K562 (cell line): Measurements from ENCODE around the gene ACSM6. TPM values are rescaled to one million over a fixed set of nuclear protein-coding genes. Genes with fewer than 3 reads are reported as not detected.

Experiments
- HDAC8 ChIP-seq: fragments of 450-650 bp; IDR thresholded peaks from 2 replicates; pipeline ENCODE4 v1.6.1; 2016; ENCODE audit warnings: mild to moderate bottlenecking, missing genetic modification characterization, moderate library complexity, missing compliant biosample characterization
- RBM39 ChIP-seq: fragments of 200-400 bp; formaldehyde crosslinking; optimal IDR thresholded peaks from 2 replicates; pipeline ENCODE3; 2018; ENCODE audit warnings: low read depth, low read length
- ZNF584 ChIP-seq: fragments of 200-800 bp; sonication (Bioruptor generic); IDR thresholded peaks from 2 replicates; pipeline ENCODE4 v1.6.1; 2016; ENCODE audit warnings: low read depth, mild to moderate bottlenecking, missing genetic modification characterization, missing compliant biosample characterization
- polyA plus RNA-seq, 8 experiments: library from polyadenylated mRNA; depleted of rRNA in 4 of 8; stranded (reverse) in 5 of 8; unstranded in 3 of 8; fragments of >200 nt; fragmentation: Nextera tagmentation in 2 of 8; fragmentation: Illumina TruSeq in 1 of 8; extraction: Ambion mirVana in 2 of 8; extraction: Trizol in 1 of 8; gene quantifications; 2 replicates each; pipeline versions ENCODE4 v1.2.1 to v1.2.3, GENCODE V29; 2011 to 2014; ENCODE audit warnings: inconsistent platforms in 1 of 8, missing spikeins in 1 of 8
- total RNA-seq, 7 experiments: library from RNA; depleted of rRNA in 6 of 7; stranded (reverse); fragments of >200 nt in 6 of 7; fragmentation: Illumina TruSeq in 2 of 7; extraction: Trizol in 2 of 7; gene quantifications; 2 replicates each; pipeline versions ENCODE4 v1.2.1 to v1.2.3, GENCODE V29; 2011 to 2021; ENCODE audit warnings: low replicate concordance in 1 of 7
- TF ChIP-seq, protein P1 (sequence below): sonication (generic); IDR thresholded peaks from 2 replicates; pipeline ENCODE4 v1.6.1; 2016
- TF ChIP-seq, protein P2 (sequence below): fragments of 250-450 bp; sonication (Bioruptor Pico); IDR thresholded peaks from 2 replicates; pipeline ENCODE4 v1.8.0; 2022; ENCODE audit warnings: moderate library complexity, mild to moderate bottlenecking, inconsistent platforms
- TF ChIP-seq, protein P3 (sequence below): IDR thresholded peaks from 2 replicates; pipeline ENCODE4 v1.6.1; 2014; ENCODE audit warnings: antibody characterized with exemption

ACSM6 gene
- total and polyA plus RNA-seq, 9 of the 15 experiments (the other 6 are each of a cell fraction or from before 2014, with no cell fraction given), result not detected

DNA sequence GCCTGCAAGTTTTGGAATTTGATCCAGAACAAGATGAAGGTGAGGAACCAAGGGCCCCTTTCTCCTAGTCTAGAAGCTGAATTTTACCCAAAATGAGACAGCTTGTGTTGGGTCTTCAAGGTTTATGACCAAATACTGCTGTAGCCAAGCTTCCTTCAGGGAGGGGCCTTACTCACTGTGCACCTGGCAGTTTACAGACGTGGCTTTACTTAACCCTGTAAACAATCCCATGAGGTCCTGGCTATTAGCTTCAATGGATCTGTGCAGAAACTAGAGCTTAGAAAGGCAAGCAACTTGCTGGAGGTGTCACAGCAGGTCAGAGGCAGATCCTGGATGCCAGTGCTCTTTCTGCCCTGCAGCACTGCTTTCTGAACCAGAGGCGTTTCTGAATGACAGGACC, 50.1 kb downstream of the ACSM6 start (continued):
- no peak for TF ChIP-seq HDAC8 (tag)
- no peak for TF ChIP-seq RBM39
- TF ChIP-seq, protein P1, sequence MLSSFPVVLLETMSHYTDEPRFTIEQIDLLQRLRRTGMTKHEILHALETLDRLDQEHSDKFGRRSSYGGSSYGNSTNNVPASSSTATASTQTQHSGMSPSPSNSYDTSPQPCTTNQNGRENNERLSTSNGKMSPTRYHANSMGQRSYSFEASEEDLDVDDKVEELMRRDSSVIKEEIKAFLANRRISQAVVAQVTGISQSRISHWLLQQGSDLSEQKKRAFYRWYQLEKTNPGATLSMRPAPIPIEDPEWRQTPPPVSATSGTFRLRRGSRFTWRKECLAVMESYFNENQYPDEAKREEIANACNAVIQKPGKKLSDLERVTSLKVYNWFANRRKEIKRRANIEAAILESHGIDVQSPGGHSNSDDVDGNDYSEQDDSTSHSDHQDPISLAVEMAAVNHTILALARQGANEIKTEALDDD, result no peak
- TF ChIP-seq, protein P2, sequence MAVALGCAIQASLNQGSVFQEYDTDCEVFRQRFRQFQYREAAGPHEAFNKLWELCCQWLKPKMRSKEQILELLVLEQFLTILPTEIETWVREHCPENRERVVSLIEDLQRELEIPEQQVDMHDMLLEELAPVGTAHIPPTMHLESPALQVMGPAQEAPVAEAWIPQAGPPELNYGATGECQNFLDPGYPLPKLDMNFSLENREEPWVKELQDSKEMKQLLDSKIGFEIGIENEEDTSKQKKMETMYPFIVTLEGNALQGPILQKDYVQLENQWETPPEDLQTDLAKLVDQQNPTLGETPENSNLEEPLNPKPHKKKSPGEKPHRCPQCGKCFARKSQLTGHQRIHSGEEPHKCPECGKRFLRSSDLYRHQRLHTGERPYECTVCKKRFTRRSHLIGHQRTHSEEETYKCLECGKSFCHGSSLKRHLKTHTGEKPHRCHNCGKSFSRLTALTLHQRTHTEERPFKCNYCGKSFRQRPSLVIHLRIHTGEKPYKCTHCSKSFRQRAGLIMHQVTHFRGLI, result no peak
- TF ChIP-seq, protein P3, sequence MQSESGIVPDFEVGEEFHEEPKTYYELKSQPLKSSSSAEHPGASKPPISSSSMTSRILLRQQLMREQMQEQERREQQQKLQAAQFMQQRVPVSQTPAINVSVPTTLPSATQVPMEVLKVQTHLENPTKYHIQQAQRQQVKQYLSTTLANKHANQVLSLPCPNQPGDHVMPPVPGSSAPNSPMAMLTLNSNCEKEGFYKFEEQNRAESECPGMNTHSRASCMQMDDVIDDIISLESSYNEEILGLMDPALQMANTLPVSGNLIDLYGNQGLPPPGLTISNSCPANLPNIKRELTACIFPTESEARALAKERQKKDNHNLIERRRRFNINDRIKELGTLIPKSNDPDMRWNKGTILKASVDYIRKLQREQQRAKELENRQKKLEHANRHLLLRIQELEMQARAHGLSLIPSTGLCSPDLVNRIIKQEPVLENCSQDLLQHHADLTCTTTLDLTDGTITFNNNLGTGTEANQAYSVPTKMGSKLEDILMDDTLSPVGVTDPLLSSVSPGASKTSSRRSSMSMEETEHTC, result no peak
- TF ChIP-seq ZNF584 (CRISPR knock-in tag), result no peak
- TF ChIP-seq, all 486 proteins: peak for 0
